ENCODE measurements around the gene SLC35F3.
"Not testable (repeated sequence)": the region's sequence is repeated elsewhere in the genome, so short reads cannot be mapped to it uniquely, and the experiment has no call there.

The SLC35F3 gene

GRCh38 chr1:234152344-234152743, 247.9 kb downstream of the SLC35F3 start:
- DNase-seq: not testable (repeated sequence)

GRCh38 chr1:234154320-234155251, 250.1 kb downstream of the SLC35F3 start:
- DNase-seq: no peak

GRCh38 chr1:234162661-234163060, 258.2 kb downstream of the SLC35F3 start:
- DNase-seq: no peak

GRCh38 chr1:234163267-234163919, 258.9 kb downstream of the SLC35F3 start:
- DNase-seq: no peak

- DNase-seq: no peak
Observed at GRCh38 chr1:234164098-234164709, 259.7 kb downstream of the SLC35F3 start.

- DNase-seq: no peak
Observed at GRCh38 chr1:234168061-234168724, 263.7 kb downstream of the SLC35F3 start.

GRCh38 chr1:234169161-234169849, 264.8 kb downstream of the SLC35F3 start:
- DNase-seq: no peak

- DNase-seq: no peak
Observed at GRCh38 chr1:234170067-234170466, 265.6 kb downstream of the SLC35F3 start.

- no peak for DNase-seq
Observed at GRCh38 chr1:234170622-234171021, 266.1 kb downstream of the SLC35F3 start.

GRCh38 chr1:234173968-234174367, 269.5 kb downstream of the SLC35F3 start:
- no peak for DNase-seq

- DNase-seq: no peak
Observed at GRCh38 chr1:234175363-234175762, 270.9 kb downstream of the SLC35F3 start.

- no peak for DNase-seq
Observed at GRCh38 chr1:234176000-234176399, 271.5 kb downstream of the SLC35F3 start.

- not testable (repeated sequence) for DNase-seq
Observed at GRCh38 chr1:234176847-234177246, 272.4 kb downstream of the SLC35F3 start.

- DNase-seq: no peak
Observed at GRCh38 chr1:234185438-234185837, 281.0 kb downstream of the SLC35F3 start.

- no peak for DNase-seq
Observed at GRCh38 chr1:234186037-234186688, 281.7 kb downstream of the SLC35F3 start.

GRCh38 chr1:234188454-234188792, 283.9 kb downstream of the SLC35F3 start:
- DNase-seq: no peak

- no peak for DNase-seq
Observed at GRCh38 chr1:234197839-234198238, 293.4 kb downstream of the SLC35F3 start.

- DNase-seq: no peak
Observed at GRCh38 chr1:234199476-234200127, 295.1 kb downstream of the SLC35F3 start.

- DNase-seq: no peak
Observed at GRCh38 chr1:234200566-234200965, 296.1 kb downstream of the SLC35F3 start.

- no peak for DNase-seq
Observed at GRCh38 chr1:234201600-234201999, 297.1 kb downstream of the SLC35F3 start.

- DNase-seq: no peak
Observed at GRCh38 chr1:234205966-234206365, 301.5 kb downstream of the SLC35F3 start.

Measured in activated CD4-positive, CD25-positive, alpha-beta regulatory T cell treated with anti-CD3 and anti-CD28 coated beads, Interleukin-2, amount 50 U/mL, for 72 hours (primary cell).